DMS153 treated with DMSO at 0.1 percent for 48 hours (cell line): ENCODE data around the gene INSRR.

Experiments used
- DNase-seq: peaks from one replicate; lab custom pipeline; 2025; ENCODE audit not compliant: unreplicated experiment; lab: John Stamatoyannopoulos, UW

The INSRR gene

GRCh38 chr1:156858959-156859522, at the start of gene INSRR:
Gene INSRR, minus strand, starts transcription at chr1:156859117. Its CDS starts 496 bp downstream, at chr1:156858621.
- no peak for DNase-seq

DNA sequence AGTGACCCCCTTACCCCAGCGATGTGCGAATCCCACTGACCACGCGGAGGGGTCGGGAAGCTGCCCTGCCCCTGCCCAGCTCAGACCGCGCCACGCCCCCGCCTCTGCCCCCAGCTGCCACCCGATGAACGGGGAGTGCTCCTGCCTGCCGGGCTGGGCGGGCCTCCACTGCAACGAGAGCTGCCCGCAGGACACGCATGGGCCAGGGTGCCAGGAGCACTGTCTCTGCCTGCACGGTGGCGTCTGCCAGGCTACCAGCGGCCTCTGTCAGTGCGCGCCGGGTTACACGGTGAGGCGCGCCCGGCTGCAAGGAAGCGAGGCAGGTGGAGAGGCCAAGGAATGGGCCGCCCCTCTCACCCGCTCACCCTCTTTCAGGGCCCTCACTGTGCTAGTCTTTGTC, 49.6 kb upstream of the INSRR start:
- no peak for DNase-seq

DNA sequence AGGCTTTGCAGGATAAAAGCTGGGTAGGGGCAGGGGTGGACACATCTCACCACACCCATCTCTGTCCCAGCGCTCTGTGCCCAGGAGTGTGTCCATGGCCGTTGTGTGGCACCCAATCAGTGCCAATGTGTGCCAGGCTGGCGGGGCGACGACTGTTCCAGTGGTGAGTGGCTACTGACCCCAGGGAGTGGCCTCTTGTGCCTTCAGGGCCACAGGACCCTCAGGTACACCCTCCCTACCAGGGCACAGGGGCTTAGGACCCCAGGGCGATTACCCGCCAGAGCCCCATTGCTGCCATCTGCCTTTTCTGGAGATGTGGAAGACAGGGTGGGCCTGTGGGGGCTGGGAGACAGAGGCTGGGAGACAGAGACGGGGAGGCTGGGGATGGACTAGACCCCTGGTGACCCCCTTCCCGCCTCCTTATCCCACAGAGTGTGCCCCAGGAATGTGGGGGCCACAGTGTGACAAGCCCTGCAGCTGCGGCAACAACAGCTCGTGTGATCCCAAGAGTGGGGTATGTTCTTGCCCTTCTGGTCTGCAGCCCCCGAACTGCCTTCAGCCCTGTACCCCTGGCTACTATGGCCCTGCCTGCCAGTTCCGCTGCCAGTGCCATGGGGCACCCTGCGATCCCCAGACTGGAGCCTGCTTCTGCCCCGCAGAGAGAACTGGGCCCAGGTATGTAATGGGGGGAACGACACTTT, 47.4 kb upstream of the INSRR start:
- no peak for DNase-seq

DNA sequence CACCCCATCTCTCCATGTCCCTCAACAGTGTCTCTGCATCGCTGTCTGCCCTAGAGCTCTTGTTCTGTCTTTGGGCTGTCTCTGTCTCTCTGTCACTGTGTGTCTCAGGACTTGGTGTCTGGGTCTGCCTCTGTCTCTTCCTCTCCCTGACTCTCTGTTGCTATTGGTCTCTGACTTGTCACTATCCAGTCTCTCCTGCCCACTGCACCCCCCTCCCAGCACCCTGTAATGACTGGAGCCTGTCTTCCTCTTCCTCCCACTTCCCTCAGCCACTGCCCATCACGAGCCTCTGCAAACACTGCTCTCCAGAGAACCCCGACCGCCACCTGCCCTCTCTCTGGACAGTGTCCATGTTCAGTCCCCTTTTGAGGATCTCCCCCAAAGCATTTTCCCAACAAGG, 46.7 kb upstream of the INSRR start:
- no peak for DNase-seq

- DNase-seq: no peak
These were observed 46.3 kb upstream of the INSRR start for GRCh38 chr1:156905176-156905575.

DNA sequence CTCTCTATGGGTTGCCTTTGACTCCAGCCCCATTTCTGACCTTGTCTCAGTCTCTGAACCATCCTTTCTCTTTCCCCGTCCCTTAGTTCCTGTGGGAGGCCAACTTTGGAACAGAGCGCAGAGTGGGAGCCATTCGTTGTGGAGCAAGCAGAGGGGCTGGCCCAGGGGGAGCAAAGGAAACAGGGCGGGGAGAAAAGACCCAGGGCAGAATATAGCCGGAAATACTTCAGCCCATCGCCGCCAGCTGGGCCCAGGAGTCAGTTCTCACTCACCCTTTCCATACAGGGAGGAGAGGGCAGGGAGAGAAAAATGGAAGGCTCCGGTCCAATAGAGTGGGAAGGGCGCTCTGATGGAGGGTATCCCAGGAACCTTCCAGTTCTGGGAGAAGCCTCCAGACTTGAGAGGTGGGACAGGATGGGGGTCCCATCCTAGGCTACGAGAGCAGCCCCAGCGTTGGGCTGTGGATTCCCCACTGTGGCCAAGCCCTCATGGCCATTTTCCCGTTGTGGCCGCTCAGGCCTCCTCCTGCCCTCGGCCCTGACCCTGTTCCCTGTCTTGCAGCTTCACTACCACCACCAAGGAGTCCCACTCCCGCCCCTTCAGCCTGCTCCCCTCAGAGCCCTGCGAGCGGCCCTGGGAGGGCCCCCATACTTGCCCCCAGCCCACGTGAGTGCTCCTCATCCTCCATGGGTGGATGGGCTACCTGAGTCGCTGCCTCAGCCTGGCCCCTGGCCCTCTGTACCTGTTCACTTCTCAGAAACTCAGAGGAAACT, 45.5 kb upstream of the INSRR start:
- no peak for DNase-seq

- DNase-seq: no peak
These were observed 44.6 kb upstream of the INSRR start for GRCh38 chr1:156903328-156904091.

GRCh38 chr1:156901966-156902915, 43.3 kb upstream of the INSRR start:
- DNase-seq: no peak

GRCh38 chr1:156901590-156901900, 42.6 kb upstream of the INSRR start:
- DNase-seq: no peak

GRCh38 chr1:156900896-156901589, 42.1 kb upstream of the INSRR start:
- no peak for DNase-seq

- no peak for DNase-seq
These were observed 41.2 kb upstream of the INSRR start for GRCh38 chr1:156899956-156900718.

- DNase-seq: no peak
These were observed 40.2 kb upstream of the INSRR start for GRCh38 chr1:156898971-156899664.

- no peak for DNase-seq
These were observed 39.2 kb upstream of the INSRR start for GRCh38 chr1:156898161-156898566.

- no peak for DNase-seq
These were observed 38.3 kb upstream of the INSRR start for GRCh38 chr1:156897078-156897825.

GRCh38 chr1:156896490-156897033, 37.6 kb upstream of the INSRR start:
- DNase-seq: no peak

GRCh38 chr1:156895927-156896326, 37.0 kb upstream of the INSRR start:
- DNase-seq: no peak

GRCh38 chr1:156895455-156895812, 36.5 kb upstream of the INSRR start:
- DNase-seq: no peak
